B cell (primary cell): ENCODE results near the gene SAMD3. TPM values are rescaled to one million over a fixed set of nuclear protein-coding genes. Genes with fewer than 3 reads are reported as not detected.
"Not testable (repeated sequence)": the region's sequence is repeated elsewhere in the genome, so short reads cannot be mapped to it uniquely, and the experiment has no call there.

ENCODE experiments used
- ATAC-seq: fragments of 200-7000 bp; cut with Tn5 transposase; one replicate; pipeline ENCODE4 v1.10.0; 2021; ENCODE audit warnings: low read depth, mild to moderate bottlenecking, moderate number of reproducible peaks, moderate library complexity
- CTCF ChIA-PET: fragments of 350-600 bp; sonication (Branson Sonifier 250); formaldehyde crosslinking; loops from one replicate; lab custom pipeline; 2021; ENCODE audit warnings: antibody characterized with exemption, inconsistent platforms; lab: Charles Lee
- POLR2A ChIA-PET: fragments of 350-600 bp; sonication (Branson Sonifier 250); formaldehyde crosslinking; loops from one replicate; lab custom pipeline; 2021; ENCODE audit warnings: antibody characterized with exemption; lab: Charles Lee
- DNase-seq: peaks from one replicate; pipeline ENCODE4 v3.0.0; 2013
- H2AFZ ChIP-seq: 2 replicates; pipeline ENCODE4 v1.6.1; 2012; ENCODE audit warnings: mild to moderate bottlenecking, low read depth, low read length; ENCODE audit not compliant: insufficient read depth, poor library complexity, severe bottlenecking
- H3K27ac ChIP-seq, 2 donors: 1 replicate in 1 of 2; 2 replicates in 1 of 2; pipeline ENCODE4 v1.5.1; 2012 to 2013; ENCODE audit warnings: low read length in 2 of 2, mild to moderate bottlenecking in 2 of 2, moderate library complexity in 1 of 2
- H3K27me3 ChIP-seq, 4 experiments: fragments of 200-600 bp in 1 of 4; sonication (generic) in 1 of 4; replicated peaks in 1 of 4; 1 replicate in 2 of 4; 2 replicates in 2 of 4; pipeline versions ENCODE4 v1.6.1 to v1.7.0; 2013 to 2016; ENCODE audit warnings: low read length in 3 of 4, mild to moderate bottlenecking in 2 of 4, mixed read lengths in 1 of 4, moderate library complexity in 1 of 4; ENCODE audit not compliant: insufficient read depth in 4 of 4, control insufficient read depth in 3 of 4; ENCODE audit errors: control extremely low read depth in 1 of 4
- H3K36me3 ChIP-seq, 2 experiments: replicated peaks in 1 of 2; 1 replicate in 1 of 2; 2 replicates in 1 of 2; pipeline versions ENCODE4 v1.6.1 to v1.7.1; 2013; ENCODE audit warnings: low read length in 1 of 2; ENCODE audit not compliant: insufficient read depth in 2 of 2, control insufficient read depth in 1 of 2; ENCODE audit errors: control extremely low read depth in 1 of 2, extremely low read depth in 1 of 2
- H3K4me1 ChIP-seq, 2 donors: fragments of 200-600 bp in 1 of 2; sonication (generic) in 1 of 2; 1 replicate in 1 of 2; 2 replicates in 1 of 2; pipeline versions ENCODE4 v1.5.1 to v1.6.1; 2013 to 2017; ENCODE audit warnings: low read length in 2 of 2; ENCODE audit not compliant: control insufficient read depth in 2 of 2, insufficient read depth in 2 of 2
- H3K4me2 ChIP-seq: replicated peaks from 2 replicates; pipeline ENCODE3; 2012; ENCODE audit warnings: mild to moderate bottlenecking, low read depth, low read length; ENCODE audit not compliant: poor library complexity, severe bottlenecking
- H3K4me3 ChIP-seq, 5 experiments: fragments of 200-600 bp in 1 of 5; sonication (generic) in 1 of 5; 1 replicate in 3 of 5; 2 replicates in 2 of 5; pipeline versions ENCODE4 v1.5.1 to v1.7.0; 2011 to 2016; ENCODE audit warnings: low read length in 4 of 5, mild to moderate bottlenecking in 4 of 5, low read depth in 2 of 5, control low read depth in 1 of 5, moderate library complexity in 1 of 5; ENCODE audit not compliant: insufficient read depth in 1 of 5; ENCODE audit errors: control extremely low read depth in 1 of 5, extremely low read depth in 1 of 5
- H3K79me2 ChIP-seq: fragments of 200-600 bp; sonication (generic); one replicate; pipeline ENCODE4 v1.6.0; 2016; ENCODE audit warnings: low read length; ENCODE audit not compliant: control insufficient read depth, insufficient read depth
- H3K9ac ChIP-seq: fragments of 200-600 bp; sonication (generic); 2 replicates; pipeline ENCODE4 v1.6.1; 2017; ENCODE audit warnings: mild to moderate bottlenecking, low read length, moderate library complexity
- H3K9me3 ChIP-seq, 3 donors: one replicate each; pipeline versions ENCODE4 v1.6.1 to v1.7.1; 2013; ENCODE audit warnings: low read length in 2 of 3; ENCODE audit not compliant: control insufficient read depth in 2 of 3, insufficient read depth in 1 of 3; ENCODE audit errors: control extremely low read depth in 1 of 3
- H4K20me1 ChIP-seq: 2 replicates; pipeline ENCODE4 v1.6.0; 2012; ENCODE audit warnings: mild to moderate bottlenecking, low read length; ENCODE audit not compliant: insufficient read depth, control insufficient read depth, poor library complexity, severe bottlenecking
- H3K27ac Mint-ChIP-seq: one replicate; pipeline ENCODE4 v1.8.0; 2021; ENCODE audit warnings: mixed read lengths
- H3K27me3 Mint-ChIP-seq: one replicate; pipeline ENCODE4 v1.8.0; 2021; ENCODE audit warnings: mixed read lengths
- H3K4me1 Mint-ChIP-seq: one replicate; pipeline ENCODE4 v1.8.0; 2021; ENCODE audit warnings: mixed read lengths
- H3K4me3 Mint-ChIP-seq: one replicate; pipeline ENCODE4 v1.8.0; 2021; ENCODE audit warnings: mixed read lengths
- H3K9me3 Mint-ChIP-seq: one replicate; pipeline ENCODE4 v1.8.0; 2022; ENCODE audit warnings: mixed read lengths; ENCODE audit not compliant: insufficient read depth
- EZH2 ChIP-seq: IDR thresholded peaks from 2 replicates; pipeline ENCODE4 v1.6.1; 2012; ENCODE audit warnings: borderline replicate concordance, low read depth, mild to moderate bottlenecking, moderate library complexity, low read length; ENCODE audit not compliant: insufficient read depth, poor library complexity, severe bottlenecking
- WGBS: methylation state at CpG from one replicate; pipeline ENCODE4 v1.1.5; 2013; ENCODE audit warnings: missing lambda C conversion rate; ENCODE audit not compliant: insufficient coverage; 5-methylcytosine and 5-hydroxymethylcytosine counted together
- intact Hi-C: fragments of 100-400 bp; cut with micrococcal nuclease; formaldehyde crosslinking; loops from one replicate; pipeline ENCODE4 v1.10.0; 2022
- polyA plus RNA-seq: library from polyadenylated mRNA; depleted of rRNA; stranded (reverse); fragments of >200 nt; gene quantifications from 2 replicates; pipeline ENCODE4 v1.2.3, GENCODE V29; 2012
- total RNA-seq, 2 donors: library from RNA; stranded (reverse); fragments of 120-200 nt in 1 of 2; gene quantifications; 1 replicate in 1 of 2; 2 replicates in 1 of 2; pipeline versions ENCODE4 v1.2.3 to v1.2.4, GENCODE V29; 2013 to 2022
- TF ChIP-seq, protein P1 (sequence below): fragments of 200-600 bp; IDR thresholded peaks from one replicate; pipeline ENCODE4 v1.8.0; 2022; ENCODE audit warnings: antibody characterized with exemption, mild to moderate bottlenecking

SAMD3 gene
- total and polyA plus RNA-seq, 2 donors (not counting 1 experiment from before 2014, with no cell fraction given) = 0.57 to 3.8 TPM

DNA sequence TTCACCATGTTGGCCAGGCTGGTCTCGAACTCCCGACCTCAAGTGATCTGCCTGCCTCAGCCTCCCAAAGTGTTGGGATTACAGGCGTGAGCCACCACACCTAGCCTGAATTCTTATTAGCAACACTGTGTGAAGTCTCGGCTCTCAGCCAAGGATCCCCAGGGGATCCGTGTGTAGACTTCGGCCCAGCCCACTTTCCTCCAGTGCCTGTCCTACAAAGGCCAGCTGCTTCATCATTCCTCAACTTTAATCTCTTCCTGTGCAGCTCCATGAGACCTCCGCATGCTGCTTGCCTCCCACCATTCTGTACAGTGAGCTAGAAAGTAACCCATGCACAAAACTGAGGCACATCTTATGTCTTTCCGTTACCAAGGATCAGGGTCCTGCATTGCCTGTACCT, 71.8 kb downstream of the SAMD3 start:
- Histone ChIP-seq H3K36me3 (no peaks in the 10 kb centered on the region), H3K4me3 (no peak overlapping the region), H3K4me1 (no peaks in the 10 kb centered on the region), H3K27me3 (no peaks in the 10 kb centered on the region), H3K27ac (no peak overlapping the region), H3K9me3 (no peaks in the 10 kb centered on the region), H3K79me2 (no peaks in the 10 kb centered on the region), H3K9ac (no peak overlapping the region), H3K4me2 (no peak overlapping the region), H2AFZ (no peak overlapping the region), H4K20me1 (no peaks in the 10 kb centered on the region)
- POLR2A ChIA-PET = no interaction called here
- no peak overlapping the region for H3K4me3 Mint-ChIP-seq
- ATAC-seq (no peak), DNase-seq (no peak)
- TF ChIP-seq, protein P1, sequence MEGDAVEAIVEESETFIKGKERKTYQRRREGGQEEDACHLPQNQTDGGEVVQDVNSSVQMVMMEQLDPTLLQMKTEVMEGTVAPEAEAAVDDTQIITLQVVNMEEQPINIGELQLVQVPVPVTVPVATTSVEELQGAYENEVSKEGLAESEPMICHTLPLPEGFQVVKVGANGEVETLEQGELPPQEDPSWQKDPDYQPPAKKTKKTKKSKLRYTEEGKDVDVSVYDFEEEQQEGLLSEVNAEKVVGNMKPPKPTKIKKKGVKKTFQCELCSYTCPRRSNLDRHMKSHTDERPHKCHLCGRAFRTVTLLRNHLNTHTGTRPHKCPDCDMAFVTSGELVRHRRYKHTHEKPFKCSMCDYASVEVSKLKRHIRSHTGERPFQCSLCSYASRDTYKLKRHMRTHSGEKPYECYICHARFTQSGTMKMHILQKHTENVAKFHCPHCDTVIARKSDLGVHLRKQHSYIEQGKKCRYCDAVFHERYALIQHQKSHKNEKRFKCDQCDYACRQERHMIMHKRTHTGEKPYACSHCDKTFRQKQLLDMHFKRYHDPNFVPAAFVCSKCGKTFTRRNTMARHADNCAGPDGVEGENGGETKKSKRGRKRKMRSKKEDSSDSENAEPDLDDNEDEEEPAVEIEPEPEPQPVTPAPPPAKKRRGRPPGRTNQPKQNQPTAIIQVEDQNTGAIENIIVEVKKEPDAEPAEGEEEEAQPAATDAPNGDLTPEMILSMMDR = no peak
- TF ChIP-seq EZH2 = no peak
- H3K4me1 Mint-ChIP-seq = peaks cover 2% of the 10 kb centered on the region
- no peak overlapping the region for H3K27ac Mint-ChIP-seq
- WGBS = 81% methylated on average over 6 of the region's 8 CpGs
- H3K27me3 Mint-ChIP-seq = no peaks in the 10 kb centered on the region
- CTCF ChIA-PET = interaction anchor here (1.6 kb wide), 1 partner anchor 72 kb away, joined by 3 read pairs; the partner anchor contains the start of gene SAMD3
- intact Hi-C loops = no loop called here
- no peaks in the 10 kb centered on the region for H3K9me3 Mint-ChIP-seq

- H3K4me1 ChIP-seq, H3K9me3 ChIP-seq, DNase-seq, H4K20me1 ChIP-seq, H3K4me3 ChIP-seq, H3K9ac ChIP-seq, ATAC-seq, H3K79me2 ChIP-seq, H3K27ac Mint-ChIP-seq, H3K36me3 ChIP-seq, H3K27me3 ChIP-seq, CTCF ChIA-PET, H3K4me3 Mint-ChIP-seq, H3K4me1 Mint-ChIP-seq, H3K27me3 Mint-ChIP-seq, H3K27ac ChIP-seq, H3K4me2 ChIP-seq, POLR2A ChIA-PET, H3K9me3 Mint-ChIP-seq, H2AFZ ChIP-seq: not testable (repeated sequence)
- WGBS = no CpG with 5 or more reads among the region's 2 CpGs
- intact Hi-C loops = loop anchor here (5.0 kb wide), 1 partner anchor 43 kb away; no protein-coding TSS in a partner anchor
Measured at GRCh38 chr6:130149016-130149415, 73.7 kb downstream of the SAMD3 start.
